Measurements from ENCODE around the gene MORN4. TPM values are rescaled to one million over a fixed set of nuclear protein-coding genes. Genes with fewer than 3 reads are reported as not detected.

MORN4 gene
- total RNA-seq, 1 experiment from 2014 or later = 9.7 TPM

- no peaks in the 10 kb centered on the region for H3K9me3 Mint-ChIP-seq (ENCODE audit: unreplicated experiment)
- no peak overlapping the region for H3K4me3 ChIP-seq (ENCODE audit: low read depth, low read length)
- TF ChIP-seq CTCF (IDR thresholded peaks at IDR 0.05; ENCODE audit: insufficient read depth in 1 of 2, low read depth in 1 of 2, low read length in 1 of 2, severe bottlenecking in 1 of 2, unreplicated experiment in 1 of 2) = no peak
- no peaks in the 10 kb centered on the region for H3K9me3 ChIP-seq
- no peak overlapping the region for H3K4me3 Mint-ChIP-seq (ENCODE audit: unreplicated experiment)
- ChIA-PET CTCF (no interaction called here), POLR2A (no interaction called here)
- no peak overlapping the region for H3K27ac Mint-ChIP-seq (ENCODE audit: unreplicated experiment)
- no peak for DNase-seq
- H3K4me1 ChIP-seq = peaks cover 17% of the 10 kb centered on the region
- no peaks in the 10 kb centered on the region for H3K36me3 ChIP-seq (ENCODE audit: control insufficient read depth, insufficient read depth, low read length)
- peaks cover 10% of the 10 kb centered on the region for H3K4me1 Mint-ChIP-seq (ENCODE audit: low read depth, unreplicated experiment)
- no TSS peak for BruUV-seq (replicated peaks)
- intact Hi-C loops (cut with micrococcal nuclease; ENCODE audit: unreplicated experiment) = no loop called here
- H3K27me3 ChIP-seq (replicated peaks; ENCODE audit: control insufficient read depth, insufficient read depth, low read length) = no peaks in the 10 kb centered on the region
- no peaks in the 10 kb centered on the region for H3K36me3 Mint-ChIP-seq (ENCODE audit: insufficient read depth, unreplicated experiment)
- no peaks in the 10 kb centered on the region for H3K27me3 Mint-ChIP-seq (ENCODE audit: insufficient read depth, unreplicated experiment)
Measured at GRCh38 chr10:97582169-97582568, 51.1 kb downstream of the MORN4 start.

- peaks cover 17% of the 10 kb centered on the region for H3K4me1 ChIP-seq
- Mint-ChIP-seq H3K4me1 (ENCODE audit: low read depth, unreplicated experiment) (peaks cover 8% of the 10 kb centered on the region), H3K9me3 (ENCODE audit: unreplicated experiment) (no peaks in the 10 kb centered on the region), H3K27ac (ENCODE audit: unreplicated experiment) (no peak overlapping the region), H3K27me3 (ENCODE audit: insufficient read depth, unreplicated experiment) (no peaks in the 10 kb centered on the region), H3K36me3 (ENCODE audit: insufficient read depth, unreplicated experiment) (no peaks in the 10 kb centered on the region), H3K4me3 (ENCODE audit: unreplicated experiment) (no peak overlapping the region)
- no peaks in the 10 kb centered on the region for H3K27me3 ChIP-seq (replicated peaks; ENCODE audit: control insufficient read depth, insufficient read depth, low read length)
- ChIA-PET CTCF (interaction anchor here (1.1 kb wide), 1 partner anchor 8 kb away, joined by 3 read pairs; the partner anchor contains the start of gene ANKRD2), POLR2A (no interaction called here)
- H3K9me3 ChIP-seq = no peaks in the 10 kb centered on the region
- no peak overlapping the region for H3K4me3 ChIP-seq (ENCODE audit: low read depth, low read length)
- no peak for DNase-seq
- intact Hi-C loops (cut with micrococcal nuclease; ENCODE audit: unreplicated experiment) = no loop called here
- no peaks in the 10 kb centered on the region for H3K36me3 ChIP-seq (ENCODE audit: control insufficient read depth, insufficient read depth, low read length)
- no TSS peak for BruUV-seq (replicated peaks)
- no peak for TF ChIP-seq CTCF (IDR thresholded peaks at IDR 0.05; ENCODE audit: insufficient read depth in 1 of 2, low read depth in 1 of 2, low read length in 1 of 2, severe bottlenecking in 1 of 2, unreplicated experiment in 1 of 2)
Measured at GRCh38 chr10:97580421-97581367, 52.6 kb downstream of the MORN4 start.

GRCh38 chr10:97578171-97578844 lies 55.0 kb downstream of the MORN4 start:
- Mint-ChIP-seq H3K4me1 (ENCODE audit: low read depth, unreplicated experiment) (peaks cover 8% of the 10 kb centered on the region), H3K36me3 (ENCODE audit: insufficient read depth, unreplicated experiment) (no peaks in the 10 kb centered on the region), H3K4me3 (ENCODE audit: unreplicated experiment) (no peak overlapping the region), H3K27me3 (ENCODE audit: insufficient read depth, unreplicated experiment) (no peaks in the 10 kb centered on the region), H3K9me3 (ENCODE audit: unreplicated experiment) (no peaks in the 10 kb centered on the region), H3K27ac (ENCODE audit: unreplicated experiment) (no peak overlapping the region)
- intact Hi-C loops (cut with micrococcal nuclease; ENCODE audit: unreplicated experiment) = no loop called here
- Histone ChIP-seq H3K27me3 (replicated peaks; ENCODE audit: control insufficient read depth, insufficient read depth, low read length) (no peaks in the 10 kb centered on the region), H3K4me3 (ENCODE audit: low read depth, low read length) (no peak overlapping the region), H3K4me1 (peaks cover 7% of the 10 kb centered on the region; the same call in 1 of the 2 replicates), H3K9me3 (no peaks in the 10 kb centered on the region), H3K36me3 (ENCODE audit: control insufficient read depth, insufficient read depth, low read length) (no peaks in the 10 kb centered on the region)
- no peak for TF ChIP-seq CTCF (IDR thresholded peaks at IDR 0.05; ENCODE audit: insufficient read depth in 1 of 2, low read depth in 1 of 2, low read length in 1 of 2, severe bottlenecking in 1 of 2, unreplicated experiment in 1 of 2)
- no peak for DNase-seq
- ChIA-PET POLR2A (no interaction called here), CTCF (no interaction called here)
- BruUV-seq (replicated peaks) = no TSS peak
